Stimulated activated CD4-positive, alpha-beta T cell treated with anti-CD3 and anti-CD28 coated beads, Interleukin-4, amount 100 ng/mL, for 48 hours (primary cell): ENCODE data around the gene MR1.
A peak's percentile ranks its signal among the peaks of the same experiment; 100 is the strongest.

Experiments
- DNase-seq, 2 donors: peaks; one replicate each; pipeline ENCODE4 v3.0.0-alpha.2; 2020; ENCODE audit warnings: low read depth in 2 of 2

Gene MR1

DNA sequence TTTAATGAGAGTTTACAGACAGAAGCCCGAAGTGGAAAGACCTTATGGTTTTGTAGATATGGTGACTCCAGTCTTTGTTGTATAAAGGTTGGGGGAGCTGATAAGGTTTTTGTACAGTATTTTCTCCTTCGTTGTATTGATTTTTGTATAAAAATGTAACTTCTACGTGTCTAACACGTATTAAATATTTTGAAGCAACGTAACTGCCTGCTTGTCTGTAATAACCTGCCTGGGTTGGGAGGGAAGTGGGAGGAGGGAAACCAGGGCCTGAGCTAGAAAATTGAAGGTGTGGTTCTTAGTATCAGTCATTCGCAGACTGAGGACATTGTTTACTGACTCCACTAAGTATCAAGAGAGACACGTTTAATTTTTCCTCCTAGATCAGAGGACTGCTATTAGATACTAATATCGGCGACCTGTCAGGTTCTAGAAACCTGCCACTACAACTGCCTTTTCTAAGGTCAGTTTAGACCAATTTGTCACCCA lies 56.9 kb downstream of the MR1 start:
- peak in 1 of 2 donors; percentile 51 for DNase-seq

DNA sequence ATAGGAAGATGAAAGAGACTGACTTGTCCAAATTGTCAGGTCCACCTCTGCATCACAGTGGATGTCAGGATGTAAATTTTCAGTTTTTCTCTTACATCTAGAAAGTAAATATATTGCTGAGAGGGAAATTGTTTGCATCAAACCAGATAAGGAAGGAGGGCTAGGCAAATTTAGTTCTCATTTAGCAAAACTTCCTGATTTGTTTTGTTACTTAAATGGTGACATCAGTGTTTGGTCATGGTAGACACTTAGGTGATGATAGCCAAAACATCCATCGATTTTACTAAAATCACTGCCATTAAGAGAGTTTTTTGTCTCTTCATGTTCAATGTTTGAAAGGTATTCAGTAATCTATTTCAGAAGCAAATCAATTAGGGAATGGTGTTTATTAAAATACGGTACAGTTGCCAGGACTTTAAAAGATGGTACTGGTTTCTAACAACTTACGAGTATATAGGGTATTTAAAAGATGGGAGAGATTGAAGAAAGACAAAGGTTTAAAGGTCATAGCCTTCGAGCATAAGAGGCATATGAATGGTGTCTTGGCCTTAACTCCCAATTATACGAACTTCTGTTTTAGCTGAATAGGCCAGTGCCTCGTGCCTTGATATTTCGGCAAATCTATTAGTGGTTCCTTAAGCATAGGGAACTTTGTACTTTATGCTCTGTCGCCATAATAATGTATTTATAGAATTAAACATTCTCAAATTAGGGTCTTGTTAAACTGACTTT lies 57.7 kb downstream of the MR1 start:
- no peak for DNase-seq

DNA sequence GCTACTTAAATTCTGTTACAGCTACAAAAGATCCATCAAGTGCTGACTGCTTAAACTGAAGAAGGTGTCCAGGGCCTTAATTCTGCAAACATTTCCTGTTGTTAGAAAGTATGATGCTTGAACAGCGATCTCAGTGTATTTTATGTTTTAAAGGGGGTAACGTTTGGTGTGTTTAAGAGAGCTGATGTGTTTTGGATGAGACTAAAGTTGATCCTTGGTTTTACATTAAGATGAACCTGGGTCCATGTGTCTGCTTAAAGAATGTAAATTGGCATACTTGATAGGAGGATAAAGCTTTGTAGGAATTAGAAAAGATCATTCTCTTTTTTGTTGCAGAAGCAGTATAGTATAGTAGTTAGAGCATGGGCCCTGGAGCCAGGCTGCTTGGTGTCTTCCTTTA lies 58.3 kb downstream of the MR1 start:
- DNase-seq, result no peak

DNA sequence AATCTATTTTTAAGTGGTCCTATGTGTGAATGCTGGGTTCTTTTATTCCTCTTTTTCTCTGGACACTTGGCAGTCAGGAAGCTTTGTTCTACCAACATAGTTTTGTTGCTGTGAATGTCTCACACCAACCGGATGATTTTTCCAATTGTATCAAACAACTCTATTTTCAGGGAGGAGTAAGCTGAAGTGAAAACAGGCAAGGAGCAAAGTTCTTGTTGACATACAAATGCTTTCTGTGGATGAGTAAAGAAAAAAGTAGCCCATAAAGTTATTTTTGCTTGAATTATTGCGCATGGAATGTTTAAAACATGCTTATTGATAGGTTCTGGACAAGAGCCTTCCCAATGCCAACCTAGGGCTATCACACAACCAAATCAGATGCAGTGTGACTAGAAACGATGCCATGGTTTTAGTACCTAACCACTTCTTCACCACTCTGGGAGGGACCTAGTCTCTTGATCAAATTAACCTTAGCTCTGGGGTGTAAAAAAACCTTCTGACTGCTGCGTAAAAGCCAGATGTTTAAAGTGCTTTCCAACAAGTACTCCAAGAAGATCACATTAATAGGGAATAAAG lies 59.2 kb downstream of the MR1 start:
- DNase-seq, result no peak

DNA sequence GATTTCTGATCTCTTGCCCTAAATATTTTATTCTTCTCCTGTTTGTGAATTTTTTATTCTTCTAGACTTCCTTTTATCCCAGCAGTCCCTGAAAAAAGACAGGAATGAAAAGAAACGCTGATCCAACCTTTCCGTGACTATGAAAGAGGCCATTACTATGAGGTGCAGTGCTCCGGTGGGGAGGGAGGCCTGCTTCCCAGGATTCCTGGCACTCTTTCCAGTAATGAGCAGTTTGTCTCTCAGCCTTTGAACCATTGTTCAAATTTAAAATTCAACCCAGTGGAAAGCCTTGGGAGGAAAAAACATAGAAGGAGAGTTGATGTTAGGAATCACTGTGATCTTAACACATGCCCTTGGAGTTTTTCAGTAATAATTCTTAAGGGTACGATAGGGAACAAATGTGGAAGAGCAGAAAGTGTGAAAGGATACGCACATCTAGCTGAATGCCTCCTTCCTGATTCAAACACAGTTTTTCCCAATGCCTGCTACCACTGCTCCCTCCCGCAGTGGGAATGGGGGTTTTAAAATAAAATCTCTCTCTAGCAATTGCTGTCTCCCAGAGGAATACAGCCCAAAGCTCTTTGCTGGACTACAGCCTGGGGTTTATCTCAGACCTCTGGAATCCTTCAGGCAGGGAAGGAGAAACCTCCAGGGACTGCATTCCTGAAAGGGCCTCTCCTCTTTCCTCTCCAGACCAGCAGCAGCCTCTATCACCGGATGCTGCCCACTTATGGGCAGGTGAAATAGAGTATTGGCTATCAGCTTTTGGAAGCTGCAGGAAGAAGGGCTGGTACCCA lies 60.8 kb downstream of the MR1 start:
- DNase-seq, result no peak

DNA sequence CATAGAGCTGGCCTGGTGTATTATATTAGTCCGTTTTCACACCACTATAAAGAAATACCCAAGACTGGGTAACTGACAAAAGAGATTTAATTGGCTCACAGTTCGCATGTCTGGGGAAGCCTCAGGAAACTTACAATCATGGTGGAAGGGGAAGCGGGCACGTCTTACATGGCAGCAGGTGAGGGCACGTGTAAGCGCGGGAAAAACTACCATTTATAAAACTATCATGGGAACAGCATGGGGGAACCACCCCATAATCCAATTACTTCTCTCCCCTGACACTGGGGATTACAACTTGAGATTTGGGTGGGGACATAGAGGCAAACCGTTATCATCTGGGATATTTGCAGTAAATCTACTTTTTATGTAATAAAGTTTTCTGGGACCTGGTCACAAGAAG lies 61.5 kb downstream of the MR1 start:
- no peak for DNase-seq

DNA sequence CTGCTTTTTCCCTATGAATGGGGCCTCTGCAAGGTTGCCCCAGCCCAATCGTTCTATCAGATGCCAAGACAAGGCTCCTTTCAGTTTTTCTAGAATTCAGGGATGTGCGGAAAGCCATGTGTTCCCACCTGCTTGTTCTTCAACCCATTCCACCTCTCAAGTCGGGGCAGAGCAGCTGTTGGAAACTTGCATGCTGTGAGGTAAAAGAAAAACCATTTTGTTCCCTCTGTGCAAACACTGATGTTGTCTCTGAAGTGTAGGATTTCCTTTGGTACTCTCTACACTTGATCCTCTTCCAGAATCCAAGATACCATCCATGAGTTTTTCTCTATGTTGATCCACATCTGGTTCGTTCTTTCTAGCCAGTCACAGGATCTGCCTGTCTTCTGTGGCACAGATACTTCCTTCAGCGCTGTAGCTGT lies 62.0 kb downstream of the MR1 start:
- DNase-seq, result no peak

DNA sequence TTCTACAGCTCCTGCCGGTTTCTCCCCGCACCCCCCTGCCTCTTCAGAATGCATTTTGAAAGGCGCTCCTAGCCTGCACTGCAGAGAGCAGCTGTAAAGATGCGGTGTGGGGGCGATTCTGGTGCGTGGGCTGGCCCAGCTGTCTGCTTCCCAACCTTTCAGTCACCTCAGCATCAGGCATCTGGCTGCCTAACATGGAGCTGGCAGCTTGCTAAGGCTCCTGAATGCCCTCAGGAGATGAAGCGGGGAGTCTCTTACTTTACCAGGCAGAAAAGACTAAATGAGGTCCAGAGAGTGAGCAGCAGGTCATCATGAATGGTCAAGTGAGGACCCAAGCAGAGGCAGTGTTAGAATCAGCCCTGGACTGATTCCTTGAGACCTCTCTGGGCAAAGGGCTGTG lies 63.5 kb downstream of the MR1 start:
- no peak for DNase-seq

DNA sequence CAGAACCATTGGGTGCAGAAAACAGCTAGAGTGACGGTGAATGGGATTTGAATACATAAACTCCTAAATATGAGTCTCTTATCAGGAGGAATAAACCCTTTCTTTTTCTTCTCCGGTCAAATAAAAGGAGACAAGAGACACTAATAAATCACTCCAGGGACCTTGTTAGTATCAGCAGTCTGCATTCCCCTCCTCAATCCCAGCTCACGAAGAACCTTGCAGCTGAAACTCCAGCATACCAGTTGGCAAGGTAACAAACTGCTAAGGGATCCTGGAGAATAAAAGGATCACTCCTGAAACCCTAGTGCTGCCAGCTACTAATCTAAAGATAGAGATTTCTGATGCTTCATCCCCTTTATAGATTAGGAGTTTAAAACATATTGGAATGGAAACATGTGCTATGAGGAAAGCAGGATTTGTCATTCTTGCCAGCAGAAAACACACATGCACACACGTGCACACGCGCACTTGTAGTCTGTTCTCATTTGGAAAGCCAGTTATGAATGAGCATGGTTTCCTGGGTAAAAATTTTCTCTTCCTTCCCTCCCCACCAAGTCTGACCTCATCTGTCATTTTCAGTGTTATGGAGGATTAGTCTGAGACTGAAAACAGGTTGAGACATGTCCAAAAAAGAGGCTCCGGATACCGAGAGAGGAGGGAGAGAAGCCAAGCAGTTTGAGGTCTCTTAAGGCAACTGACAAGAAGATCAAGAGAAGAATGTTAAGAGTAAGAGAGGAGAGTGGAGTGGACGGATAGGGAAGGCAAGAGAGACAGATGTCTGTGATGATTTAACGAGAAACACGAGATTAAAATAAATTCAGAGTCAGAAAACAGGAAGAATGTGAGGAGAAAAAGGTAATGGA lies 65.6 kb downstream of the MR1 start:
- peak in 1 of 2 donors; percentile 46 for DNase-seq

DNA sequence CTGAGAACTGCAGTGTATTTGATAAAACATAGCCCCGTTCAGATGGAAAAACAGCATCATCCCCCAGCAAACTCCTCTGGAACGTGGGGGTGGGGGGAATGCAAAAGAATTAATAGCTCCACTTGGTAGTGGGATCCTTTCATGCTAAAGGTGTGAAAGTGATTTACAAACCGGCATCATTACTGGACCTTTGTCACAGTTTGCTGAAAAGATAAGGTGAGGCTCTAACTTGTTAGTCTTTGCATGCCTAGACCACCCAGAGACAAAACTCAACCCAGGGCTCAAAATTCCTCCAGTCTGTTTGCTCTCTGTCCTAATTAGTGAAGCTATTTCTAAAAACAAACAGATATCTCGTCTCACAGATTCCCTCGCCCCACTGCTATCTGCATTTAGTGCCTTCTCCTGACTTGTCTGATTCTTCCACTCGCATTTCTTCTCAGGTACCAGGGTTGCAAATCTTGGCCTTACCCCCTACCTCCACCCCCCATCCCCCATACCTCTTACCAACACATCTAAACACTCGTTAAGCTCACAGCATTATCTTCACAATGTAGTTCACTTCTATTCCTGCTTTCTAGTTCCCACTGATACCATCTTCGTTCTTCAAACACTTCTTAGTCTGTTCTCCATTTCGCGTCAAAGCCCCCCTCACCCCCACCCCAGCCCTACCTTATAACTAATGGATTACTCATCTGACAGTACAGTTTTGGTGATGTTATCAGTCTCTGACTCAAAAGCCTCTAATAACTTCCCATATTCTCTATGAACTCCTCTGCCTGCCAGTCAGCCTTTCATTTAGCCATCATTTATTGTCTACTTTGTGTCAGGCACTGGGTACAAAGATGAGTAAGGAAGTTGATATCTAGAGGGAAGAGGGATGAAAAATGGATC lies 66.5 kb downstream of the MR1 start:
- DNase-seq, result peak in 1 of 2 donors; percentile 36

DNA sequence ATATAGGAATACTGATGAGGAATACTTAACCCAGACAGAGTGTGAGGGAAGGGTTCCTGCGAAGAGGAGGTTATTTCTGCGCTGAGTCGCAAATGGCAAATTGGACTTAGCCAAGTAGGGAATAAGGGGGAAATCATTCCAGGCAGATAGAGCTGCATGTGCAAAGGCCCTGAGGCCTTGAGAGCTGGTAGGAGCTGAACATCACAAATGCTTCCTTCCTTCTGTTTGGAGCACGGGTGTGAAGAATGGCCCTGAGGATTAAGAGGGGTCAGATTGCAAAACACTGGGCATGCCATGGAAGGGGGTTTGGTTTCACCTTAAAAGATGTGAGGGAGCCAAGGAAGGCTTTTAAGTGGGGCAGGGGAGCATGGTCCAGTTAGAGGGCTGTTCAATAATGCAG lies 67.2 kb downstream of the MR1 start:
- no peak for DNase-seq

DNA sequence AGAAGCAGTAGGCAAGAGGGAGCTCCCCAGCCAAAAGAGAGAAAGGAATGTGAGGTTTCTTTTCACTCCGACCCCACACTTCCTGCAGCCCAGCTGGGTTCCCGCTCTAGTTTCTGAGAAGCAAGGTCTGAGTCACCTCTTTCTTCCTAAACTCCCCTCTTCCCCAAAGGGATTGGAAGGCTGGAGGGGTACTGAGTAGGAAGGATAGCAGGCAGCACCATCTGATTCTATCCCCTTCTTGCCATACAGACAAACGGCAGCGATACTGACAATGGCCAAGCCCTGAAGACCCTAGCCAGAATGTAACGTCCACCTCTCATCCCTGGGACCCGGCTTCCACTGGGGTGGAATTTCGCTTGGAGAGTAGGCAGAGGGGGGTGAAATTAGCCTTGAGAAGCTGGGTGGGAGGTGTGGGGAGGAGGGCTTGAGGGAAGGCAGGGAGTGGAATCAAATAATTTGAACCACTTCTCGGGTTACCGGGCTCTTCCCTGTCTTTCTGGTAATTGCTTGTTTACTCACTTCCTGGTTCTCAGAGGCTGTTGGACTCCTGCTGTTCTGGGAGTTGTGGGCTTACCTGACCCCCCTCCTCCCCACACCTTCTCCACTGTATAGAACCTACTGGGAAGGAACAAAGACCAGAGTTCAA lies 67.9 kb downstream of the MR1 start:
- DNase-seq, result no peak

DNA sequence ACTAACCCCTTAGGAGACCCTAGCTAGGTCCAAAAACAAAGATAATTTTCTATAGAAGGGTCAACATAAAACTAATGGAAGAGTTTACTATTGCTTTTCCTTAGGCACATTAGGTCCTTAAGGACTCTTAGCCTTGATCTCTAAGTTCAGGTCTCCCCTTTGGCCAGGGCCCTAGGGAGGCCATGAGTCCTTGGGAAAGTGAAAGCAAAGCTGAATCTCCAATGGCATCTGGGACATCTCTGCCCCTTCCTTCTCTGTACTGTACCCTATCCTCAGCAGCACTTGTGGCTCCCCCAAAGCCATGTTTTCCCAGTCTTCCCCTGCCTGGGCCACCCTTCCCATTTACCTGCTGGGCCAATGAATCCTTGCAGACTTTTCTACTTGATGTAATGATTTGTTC lies 69.1 kb downstream of the MR1 start:
- no peak for DNase-seq

DNA sequence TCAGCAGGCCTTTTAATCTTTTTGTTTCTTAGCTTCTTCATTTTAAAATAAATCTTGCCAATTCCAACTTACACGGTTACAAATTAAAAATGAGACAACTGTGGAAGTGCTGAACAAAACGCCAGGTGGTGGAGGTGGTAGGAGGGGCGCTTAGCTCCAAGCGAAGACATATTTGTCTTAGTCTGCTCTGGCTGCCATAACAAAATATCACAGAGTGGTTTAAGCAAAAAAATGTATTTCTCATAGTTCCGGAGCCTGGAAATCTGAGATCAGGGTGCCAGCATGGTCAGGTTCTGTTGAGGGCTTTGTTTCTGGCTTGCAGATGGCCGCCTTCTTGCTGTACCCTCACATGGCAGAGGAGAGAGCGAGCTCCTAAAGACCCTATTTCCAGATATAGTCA lies 69.6 kb downstream of the MR1 start:
- DNase-seq, result no peak

DNA sequence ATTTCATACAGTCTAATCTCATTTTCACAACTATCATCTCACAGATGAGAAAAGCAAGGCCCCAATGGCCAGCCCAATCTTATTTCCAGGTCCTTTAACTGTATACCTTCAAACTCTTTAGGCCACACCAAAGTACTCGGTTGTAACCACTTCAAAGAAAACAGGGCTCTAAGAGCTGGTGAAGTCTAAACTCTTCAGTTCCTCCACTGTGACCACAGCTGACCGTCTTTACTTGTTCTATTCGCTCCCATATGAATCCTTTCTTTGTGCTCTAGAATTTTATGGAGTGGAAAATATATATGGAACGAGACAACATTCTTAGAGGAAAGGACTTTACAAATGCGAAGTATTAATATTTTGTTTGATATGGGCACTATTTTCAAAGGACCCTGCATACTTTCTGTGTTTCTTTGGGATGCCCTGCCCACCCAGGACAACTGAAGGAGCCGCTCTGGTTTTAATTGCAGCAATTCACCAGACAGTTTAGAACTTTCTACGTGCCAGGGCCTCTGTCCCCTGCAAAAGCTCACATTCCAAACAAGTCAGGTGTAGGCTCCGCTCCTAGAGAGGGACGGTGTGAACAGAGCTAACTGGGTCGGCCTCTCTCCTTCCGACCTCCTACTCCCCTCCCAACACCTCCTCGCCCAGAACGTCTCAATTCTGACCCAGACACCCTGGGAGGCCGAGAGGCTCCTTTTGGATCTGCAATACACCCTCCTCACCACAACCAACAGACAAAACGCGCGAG lies 70.4 kb downstream of the MR1 start:
- no peak for DNase-seq

DNA sequence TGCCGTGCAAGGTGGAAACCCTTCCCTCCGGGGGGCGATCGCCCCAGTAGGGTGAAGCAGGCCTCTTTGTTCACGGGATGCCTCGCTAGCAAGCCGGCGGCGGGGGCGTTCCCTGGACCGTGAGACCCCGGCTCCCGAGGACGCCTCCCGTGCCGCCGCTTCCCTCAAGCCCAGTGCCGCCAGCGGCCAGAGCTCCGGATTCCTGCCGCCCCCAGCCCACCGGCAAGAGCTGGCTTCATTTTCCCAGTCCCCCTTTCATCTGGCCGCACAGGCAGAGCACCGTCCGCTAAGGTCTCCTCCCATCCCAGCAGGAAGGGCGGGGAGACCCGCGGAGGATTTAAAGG lies 71.0 kb downstream of the MR1 start:
- peak in 1 of 2 donors; percentile 21 for DNase-seq

DNA sequence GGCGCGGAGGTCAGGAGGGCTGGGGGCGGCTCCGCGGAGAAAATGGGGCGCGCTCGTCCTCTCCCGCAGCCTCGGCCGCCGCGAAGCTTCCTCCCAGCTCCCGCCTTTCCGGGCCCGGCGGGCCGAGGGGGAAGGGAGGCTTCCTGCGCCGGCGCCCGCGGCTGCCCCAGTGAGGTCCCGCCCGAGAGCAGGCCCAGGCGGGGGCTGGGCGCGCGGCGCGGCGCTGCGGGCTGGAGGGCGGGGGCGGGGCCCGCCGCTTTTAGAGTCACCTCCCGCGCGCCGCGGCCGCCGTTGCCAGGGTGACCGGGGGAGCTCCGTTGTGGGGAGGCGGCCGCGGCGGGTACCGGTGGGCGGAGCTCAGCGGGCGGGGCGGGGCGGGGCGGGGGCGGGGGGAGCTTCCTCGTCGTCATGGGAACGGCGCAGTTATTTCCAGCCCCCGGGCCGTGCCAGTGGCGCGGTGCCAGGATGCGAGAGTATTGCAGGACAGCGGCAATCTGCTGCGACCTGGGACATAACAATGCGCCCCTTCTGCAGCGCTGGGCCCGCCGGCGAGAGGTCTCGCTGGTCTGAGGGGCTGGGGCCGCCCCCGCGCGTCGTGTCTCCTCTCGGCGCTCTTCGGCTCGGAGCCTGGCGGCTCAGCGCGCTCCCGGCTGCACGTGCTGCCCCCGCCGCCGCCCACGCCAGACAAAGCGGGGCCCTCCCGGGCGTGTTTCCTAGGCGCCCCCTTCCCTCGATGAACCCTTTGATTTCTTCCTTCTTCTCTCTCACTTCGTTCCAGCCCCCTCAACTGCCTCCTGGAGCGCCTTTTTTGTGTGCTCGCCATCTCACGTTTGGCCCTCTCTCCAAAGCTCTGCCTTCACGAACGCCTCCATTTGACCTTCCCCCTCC lies 71.6 kb downstream of the MR1 start:
- DNase-seq, result peak; percentile 87 to 92

DNA sequence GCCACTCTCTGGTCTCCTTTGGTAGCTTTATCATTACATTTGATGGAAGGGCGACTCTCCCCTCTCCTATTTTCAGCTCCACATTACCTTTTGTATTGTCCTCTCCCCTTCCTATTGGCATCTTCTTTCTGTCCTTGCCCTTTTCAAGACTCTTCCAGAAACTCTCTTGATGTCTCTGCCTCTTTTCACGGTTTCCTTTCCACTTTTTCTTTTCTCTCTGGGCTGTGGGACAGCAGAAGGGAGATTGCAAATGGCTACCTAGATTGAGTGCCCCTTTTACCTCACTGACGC lies 72.2 kb downstream of the MR1 start:
- no peak for DNase-seq

DNA sequence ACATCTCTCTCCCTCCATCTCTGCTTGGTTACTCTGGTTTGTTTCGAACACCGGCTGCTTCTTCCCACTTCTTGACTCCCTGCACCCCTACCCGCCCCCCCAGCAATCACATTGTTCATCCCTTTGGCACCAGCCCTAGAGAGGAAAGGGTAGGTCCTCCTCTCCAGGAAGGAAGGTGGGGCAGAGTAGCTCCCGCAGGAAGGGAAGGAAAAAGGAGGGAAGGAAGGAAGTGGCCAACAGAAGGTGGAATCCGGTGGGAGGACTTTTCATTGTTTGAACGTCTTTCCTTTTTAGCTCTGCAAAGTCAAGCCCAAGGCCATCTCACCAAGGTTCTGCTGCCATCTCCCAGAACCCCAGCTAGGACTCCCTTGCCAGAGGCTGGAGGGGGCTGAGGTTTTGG lies 72.7 kb downstream of the MR1 start:
- DNase-seq, result no peak
